H9 (cell line): ENCODE measurements around the gene RAB3C. TPM values are rescaled to one million over a fixed set of nuclear protein-coding genes. Genes with fewer than 3 reads are reported as not detected.

ENCODE experiments used
- DNase-seq: peaks from one replicate; pipeline ENCODE4 v3.0.0-alpha.2; 2017
- H2AFZ ChIP-seq: one replicate; pipeline ENCODE4 v1.6.1; 2013; ENCODE audit warnings: mild to moderate bottlenecking, low read length, control low read depth, moderate library complexity
- H2AK5ac ChIP-seq: 2 replicates; pipeline ENCODE4 v1.6.1; 2013; ENCODE audit warnings: low read length, control low read depth, mixed read lengths; ENCODE audit not compliant: insufficient read length
- H2BK120ac ChIP-seq: one replicate; pipeline ENCODE4 v1.6.1; 2013; ENCODE audit warnings: low read depth, mild to moderate bottlenecking, low read length, control low read depth, inconsistent platforms; ENCODE audit not compliant: poor library complexity, severe bottlenecking
- H2BK12ac ChIP-seq: 2 replicates; pipeline ENCODE4 v1.6.1; 2013; ENCODE audit warnings: low read length, control low read depth, mixed read lengths, low read depth; ENCODE audit not compliant: insufficient read length
- H2BK15ac ChIP-seq: 2 replicates; pipeline ENCODE4 v1.6.1; 2013; ENCODE audit warnings: low read depth, low read length, control low read depth
- H2BK20ac ChIP-seq: one replicate; pipeline ENCODE4 v1.6.1; 2013; ENCODE audit warnings: low read depth, mild to moderate bottlenecking, low read length, control low read depth, inconsistent platforms; ENCODE audit not compliant: poor library complexity, severe bottlenecking
- H2BK5ac ChIP-seq: 2 replicates; pipeline ENCODE4 v1.6.1; 2013; ENCODE audit warnings: low read length, control low read depth, mixed read lengths; ENCODE audit not compliant: insufficient read length
- H3K14ac ChIP-seq: 2 replicates; pipeline ENCODE4 v1.6.1; 2013; ENCODE audit warnings: low read length, control low read depth; ENCODE audit not compliant: insufficient read depth
- H3K18ac ChIP-seq: 2 replicates; pipeline ENCODE4 v1.6.1; 2013; ENCODE audit warnings: low read depth, mild to moderate bottlenecking, mixed read lengths, low read length, control low read depth; ENCODE audit not compliant: insufficient read length
- H3K23ac ChIP-seq: 2 replicates; pipeline ENCODE4 v1.6.1; 2013; ENCODE audit warnings: low read length, control low read depth, mixed read lengths, low read depth; ENCODE audit not compliant: insufficient read length
- H3K23me2 ChIP-seq: 2 replicates; pipeline ENCODE4 v1.6.1; 2013; ENCODE audit warnings: low read depth, mild to moderate bottlenecking, mixed read lengths, low read length, control low read depth; ENCODE audit not compliant: insufficient read length, poor library complexity, severe bottlenecking
- H3K27ac ChIP-seq: 2 replicates; pipeline ENCODE4 v1.5.1; 2013; ENCODE audit warnings: low read length, control low read depth, mixed read lengths, low read depth; ENCODE audit not compliant: insufficient read length
- H3K27me3 ChIP-seq: 2 replicates; pipeline ENCODE4 v1.6.1; 2013; ENCODE audit warnings: low read length, control low read depth, inconsistent platforms; ENCODE audit not compliant: insufficient read depth
- H3K4ac ChIP-seq: 2 replicates; pipeline ENCODE4 v1.6.1; 2013; ENCODE audit warnings: low read depth, mild to moderate bottlenecking, control low read depth, inconsistent platforms, low read length, moderate library complexity
- H3K4me1 ChIP-seq: 2 replicates; pipeline ENCODE4 v1.6.1; 2013; ENCODE audit warnings: low read length, control low read depth, inconsistent platforms; ENCODE audit not compliant: insufficient read depth
- H3K4me2 ChIP-seq: 2 replicates; pipeline ENCODE4 v1.6.1; 2013; ENCODE audit warnings: low read length, control low read depth, mixed read lengths; ENCODE audit not compliant: insufficient read length, insufficient read depth
- H3K56ac ChIP-seq: 2 replicates; pipeline ENCODE4 v1.6.1; 2013; ENCODE audit warnings: low read depth, mild to moderate bottlenecking, mixed read lengths, low read length, control low read depth; ENCODE audit not compliant: insufficient read length
- H3K79me1 ChIP-seq: 2 replicates; pipeline ENCODE4 v1.6.1; 2013; ENCODE audit warnings: low read depth, mild to moderate bottlenecking, moderate library complexity, low read length, control low read depth, inconsistent platforms; ENCODE audit not compliant: insufficient read depth, poor library complexity, severe bottlenecking
- H3K79me2 ChIP-seq: 2 replicates; pipeline ENCODE4 v1.6.1; 2013; ENCODE audit warnings: low read length, control low read depth, inconsistent platforms; ENCODE audit not compliant: insufficient read depth
- H3K9ac ChIP-seq: 2 replicates; pipeline ENCODE4 v1.6.1; 2013; ENCODE audit warnings: low read length, control low read depth, mixed read lengths; ENCODE audit not compliant: insufficient read length; ENCODE audit errors: extremely low read depth
- H3K9me3 ChIP-seq: one replicate; pipeline ENCODE4 v1.6.1; 2013; ENCODE audit warnings: low read depth, low read length, inconsistent platforms; ENCODE audit not compliant: control insufficient read depth
- H3T11ph ChIP-seq: one replicate; pipeline ENCODE4 v1.6.1; 2013; ENCODE audit warnings: mild to moderate bottlenecking, low read length, control low read depth, inconsistent platforms
- H4K20me1 ChIP-seq: one replicate; pipeline ENCODE4 v1.6.1; 2013; ENCODE audit not compliant: control insufficient read depth, insufficient read length, insufficient read depth
- H4K5ac ChIP-seq: 2 replicates; pipeline ENCODE4 v1.6.1; 2013; ENCODE audit warnings: low read depth, mild to moderate bottlenecking, mixed read lengths, low read length, control low read depth; ENCODE audit not compliant: insufficient read length
- H4K8ac ChIP-seq: replicated peaks from 2 replicates; pipeline ENCODE4 v1.6.1; 2013; ENCODE audit warnings: low read length, control low read depth, mixed read lengths, low read depth; ENCODE audit not compliant: insufficient read length
- H4K91ac ChIP-seq: 2 replicates; pipeline ENCODE4 v1.6.1; 2013; ENCODE audit warnings: low read depth, mild to moderate bottlenecking, moderate library complexity, mixed read lengths, low read length, control low read depth; ENCODE audit not compliant: insufficient read length
- H3K27ac Mint-ChIP-seq, 3 experiments: 2 replicates in 2 of 3; 3 replicates in 1 of 3; pipeline ENCODE4 v1.8.0; 2020 to 2021; ENCODE audit warnings: mixed read lengths in 3 of 3, mild to moderate bottlenecking in 1 of 3, moderate library complexity in 1 of 3
- H3K27me3 Mint-ChIP-seq: 2 replicates; pipeline ENCODE4 v1.8.0; 2021; ENCODE audit warnings: low read depth, mild to moderate bottlenecking, moderate library complexity, mixed read lengths
- H3K36me3 Mint-ChIP-seq, 3 experiments: 2 replicates in 2 of 3; 3 replicates in 1 of 3; pipeline ENCODE4 v1.8.0; 2020 to 2021; ENCODE audit warnings: low read depth in 3 of 3, mixed read lengths in 3 of 3; ENCODE audit not compliant: insufficient read depth in 1 of 3
- H3K4me1 Mint-ChIP-seq, 2 experiments: 2 replicates each; pipeline ENCODE4 v1.8.0; 2020; ENCODE audit warnings: mixed read lengths in 2 of 2
- H3K4me3 Mint-ChIP-seq, 2 experiments: 2 replicates in 1 of 2; 3 replicates in 1 of 2; pipeline ENCODE4 v1.8.0; 2020 to 2021; ENCODE audit warnings: mild to moderate bottlenecking in 2 of 2, mixed read lengths in 2 of 2, moderate library complexity in 1 of 2
- H3K9me3 Mint-ChIP-seq, 2 experiments: 2 replicates in 1 of 2; 3 replicates in 1 of 2; pipeline ENCODE4 v1.8.0; 2020; ENCODE audit warnings: mild to moderate bottlenecking in 2 of 2, mixed read lengths in 2 of 2, moderate library complexity in 1 of 2
- CTCF ChIP-seq: fragments of 200-600 bp; sonication (generic); conservative IDR thresholded peaks from 3 replicates; pipeline ENCODE4 v1.8.0; 2021; ENCODE audit warnings: antibody characterized with exemption, mild to moderate bottlenecking
- total RNA-seq: library from RNA; stranded (reverse); gene quantifications from 2 replicates; pipeline ENCODE4 v1.2.1, GENCODE V29; 2021

Gene RAB3C
- total RNA-seq, 1 experiment from 2014 or later = 16.3 TPM

- Histone ChIP-seq H3K9me3 (no peaks in the 10 kb centered on the region), H2AFZ (no peak overlapping the region), H2BK15ac (no peak overlapping the region), H3K27ac (no peak overlapping the region), H4K8ac (no peak overlapping the region), H3K18ac (no peak overlapping the region), H3K4me1 (no peaks in the 10 kb centered on the region), H3K4ac (no peak overlapping the region), H2BK120ac (no peak overlapping the region), H3T11ph (no peak overlapping the region), H4K5ac (no peak overlapping the region), H2BK20ac (no peak overlapping the region), H3K23ac (no peak overlapping the region), H2AK5ac (no peak overlapping the region), H2BK12ac (no peak overlapping the region), H4K20me1 (no peaks in the 10 kb centered on the region), H2BK5ac (no peak overlapping the region), H4K91ac (no peak overlapping the region), H3K9ac (no peak overlapping the region), H3K14ac (no peak overlapping the region), H3K79me2 (no peaks in the 10 kb centered on the region), H3K23me2 (no peaks in the 10 kb centered on the region), H3K27me3 (no peaks in the 10 kb centered on the region), H3K79me1 (no peaks in the 10 kb centered on the region), H3K4me2 (no peak overlapping the region), H3K56ac (no peak overlapping the region)
- peaks cover 4 to 5% of the 10 kb centered on the region in 2 experiments; a peak in 3 of 4 replicates for H3K4me1 Mint-ChIP-seq
- H3K9me3 Mint-ChIP-seq = 0 out of 5 replicates have a peak, but pooled peaks cover 0 to 1% of the 10 kb centered on the region in 2 experiments
- no peak for DNase-seq
- no peak overlapping the region for H3K4me3 Mint-ChIP-seq
- H3K36me3 Mint-ChIP-seq = no peaks in the 10 kb centered on the region
- H3K27ac Mint-ChIP-seq = no peak overlapping the region
- no peak for TF ChIP-seq CTCF
- no peaks in the 10 kb centered on the region for H3K27me3 Mint-ChIP-seq
These were observed 33.1 kb downstream of the RAB3C start for GRCh38 chr5:58615972-58616371.
